Left renal pelvis (tissue), 4 donors: ENCODE data around the gene SHMT1. TPM values are rescaled to one million over a fixed set of nuclear protein-coding genes. Genes with fewer than 3 reads are reported as not detected.
"Not testable (repeated sequence)": the region's sequence is repeated elsewhere in the genome, so short reads cannot be mapped to it uniquely, and the experiment has no call there.

Source experiments
- DNase-seq, 4 donors: peaks; one replicate each; pipeline ENCODE4 v3.0.0-alpha.2; 2013; ENCODE audit warnings: low read depth in 4 of 4, low spot score in 3 of 4
- polyA plus RNA-seq, 4 donors: library from polyadenylated mRNA; unstranded; fragments of 120-200 nt; gene quantifications; one replicate each; pipeline ENCODE4 v1.2.1, GENCODE V29; 2013; ENCODE audit not compliant: insufficient read length in 4 of 4

The SHMT1 gene
- polyA plus RNA-seq, result 10 to 100 TPM; 15.3 to 62.8 (median 50.2) TPM

GRCh38 chr17:18363101-18364049, at the start of gene SHMT1:
Gene SHMT1, minus strand, starts transcription at chr17:18363550. Its CDS starts 7,569 bp downstream, at chr17:18355981.
- DNase-seq, result peak in 3 of 4 donors; percentile 74 to 85 (median 76)

GRCh38 chr17:18412001-18412538, 48.7 kb upstream of the SHMT1 start:
- DNase-seq, result not testable (repeated sequence)

GRCh38 chr17:18411377-18411864, 48.1 kb upstream of the SHMT1 start:
- DNase-seq, result peak in 2 of 4 donors; percentile 31 to 56

- DNase-seq, result not testable (repeated sequence)
Measured at GRCh38 chr17:18410736-18411135, 47.4 kb upstream of the SHMT1 start.

- DNase-seq, result not testable (repeated sequence)
Measured at GRCh38 chr17:18409321-18409720, 46.0 kb upstream of the SHMT1 start.

- not testable (repeated sequence) for DNase-seq
Measured at GRCh38 chr17:18408906-18409305, 45.6 kb upstream of the SHMT1 start.

- not testable (repeated sequence) for DNase-seq
Measured at GRCh38 chr17:18403604-18404003, 40.3 kb upstream of the SHMT1 start.

GRCh38 chr17:18403166-18403565, 39.8 kb upstream of the SHMT1 start:
- not testable (repeated sequence) for DNase-seq

GRCh38 chr17:18401872-18402590, 38.7 kb upstream of the SHMT1 start:
- DNase-seq, result not testable (repeated sequence)

- DNase-seq, result not testable (repeated sequence)
Measured at GRCh38 chr17:18388728-18389127, 25.4 kb upstream of the SHMT1 start.

GRCh38 chr17:18388266-18388665, 24.9 kb upstream of the SHMT1 start:
- DNase-seq, result not testable (repeated sequence)

GRCh38 chr17:18387583-18387982, 24.2 kb upstream of the SHMT1 start:
- DNase-seq, result not testable (repeated sequence)

- not testable (repeated sequence) for DNase-seq
Measured at GRCh38 chr17:18384271-18384670, 20.9 kb upstream of the SHMT1 start.

GRCh38 chr17:18383079-18383481, 19.7 kb upstream of the SHMT1 start:
- not testable (repeated sequence) for DNase-seq

- no peak for DNase-seq
Measured at GRCh38 chr17:18382441-18383078, 19.2 kb upstream of the SHMT1 start.

- no peak for DNase-seq
Measured at GRCh38 chr17:18381953-18382245, 18.5 kb upstream of the SHMT1 start.

GRCh38 chr17:18381158-18381952, 18.0 kb upstream of the SHMT1 start:
- no peak for DNase-seq

GRCh38 chr17:18380471-18381157, 17.3 kb upstream of the SHMT1 start:
- DNase-seq, result no peak
